Measurements from ENCODE around the gene TMEM167A.

The TMEM167A gene

DNA sequence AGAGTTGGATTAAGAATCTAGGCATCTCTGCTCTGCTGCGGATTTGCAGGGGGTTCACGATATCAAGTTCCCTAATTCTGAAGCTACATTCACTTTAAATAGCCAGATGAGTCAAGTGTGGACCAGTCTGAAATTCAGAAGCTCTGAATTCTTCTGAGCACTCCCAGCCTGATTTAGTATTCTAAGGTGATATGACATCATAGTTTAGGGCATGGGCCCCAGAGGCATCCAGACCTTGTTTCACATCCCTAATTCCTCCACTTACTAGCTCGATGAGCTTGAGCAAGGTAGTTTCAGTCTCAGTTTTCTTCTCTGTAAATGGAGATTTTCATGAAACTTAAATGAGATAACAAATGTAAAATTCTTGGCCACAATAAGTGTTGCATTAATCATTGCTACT, 65.2 kb downstream of the TMEM167A start:
- no peak for TF ChIP-seq FOXP2 (optimal IDR thresholded peaks at IDR 0.05; ENCODE audit: borderline replicate concordance, extremely low read depth, extremely low read length, insufficient read depth)
- TF ChIP-seq TAF1 (IDR thresholded peaks at IDR 0.05; ENCODE audit: borderline replicate concordance, insufficient read depth, low read length) = no peak
- no peak for TF ChIP-seq SIN3A (IDR thresholded peaks at IDR 0.05; ENCODE audit: borderline replicate concordance, insufficient read depth, low read length)
- no peak for TF ChIP-seq REST (IDR thresholded peaks at IDR 0.05; ENCODE audit: insufficient read depth in 1 of 2, low read depth in 2 of 2, low read length in 2 of 2)
- TF ChIP-seq POLR2AphosphoS5 (IDR thresholded peaks at IDR 0.05; ENCODE audit: low read depth, low read length) = no peak

DNA sequence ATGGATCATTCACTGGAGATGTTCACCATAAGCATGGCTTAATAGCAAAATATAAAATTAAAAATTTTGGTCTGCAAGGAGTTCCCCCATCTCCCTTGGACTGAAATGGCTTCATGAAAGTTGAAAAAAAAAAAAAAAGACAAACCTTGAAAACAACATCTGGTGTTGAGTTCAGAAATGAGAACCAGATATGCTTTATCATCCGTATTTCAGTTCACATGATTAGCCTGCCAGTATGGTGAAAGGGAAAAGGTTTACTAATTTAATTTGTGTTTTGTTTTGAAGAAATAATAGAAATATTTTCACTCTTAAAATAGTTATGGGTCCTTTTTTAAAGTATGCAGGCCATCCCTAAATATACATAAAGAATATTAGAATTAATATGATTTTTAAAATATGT, 67.8 kb downstream of the TMEM167A start:
- TF ChIP-seq POLR2AphosphoS5 (IDR thresholded peaks at IDR 0.05; ENCODE audit: low read depth, low read length) (no peak), REST (IDR thresholded peaks at IDR 0.05; ENCODE audit: insufficient read depth in 1 of 2, low read depth in 2 of 2, low read length in 2 of 2) (no peak), TAF1 (IDR thresholded peaks at IDR 0.05; ENCODE audit: borderline replicate concordance, insufficient read depth, low read length) (no peak), FOXP2 (optimal IDR thresholded peaks at IDR 0.05; ENCODE audit: borderline replicate concordance, extremely low read depth, extremely low read length, insufficient read depth) (no peak), SIN3A (IDR thresholded peaks at IDR 0.05; ENCODE audit: borderline replicate concordance, insufficient read depth, low read length) (no peak)

DNA sequence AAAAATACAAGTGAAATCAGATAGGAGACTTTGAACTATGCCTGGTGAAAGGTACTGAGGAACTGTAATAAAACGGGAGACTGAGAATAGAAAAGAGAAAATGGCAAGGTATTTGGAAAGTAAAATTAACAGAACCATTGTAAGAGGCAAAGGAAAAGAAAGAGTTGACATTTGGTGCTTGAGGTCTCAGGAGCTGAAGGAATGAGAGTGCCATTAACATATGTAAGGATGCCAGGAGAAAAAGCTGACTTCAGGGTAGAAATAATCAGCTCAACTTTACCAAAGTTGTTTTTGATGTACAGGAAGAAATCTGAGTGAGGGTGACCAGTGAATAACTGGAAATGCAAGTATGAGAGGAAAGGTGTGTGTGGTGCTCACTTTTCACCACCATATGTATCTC, 69.4 kb downstream of the TMEM167A start:
- TF ChIP-seq TAF1 (IDR thresholded peaks at IDR 0.05; ENCODE audit: borderline replicate concordance, insufficient read depth, low read length) = no peak
- TF ChIP-seq FOXP2 (optimal IDR thresholded peaks at IDR 0.05; ENCODE audit: borderline replicate concordance, extremely low read depth, extremely low read length, insufficient read depth) = no peak
- TF ChIP-seq REST (IDR thresholded peaks at IDR 0.05; ENCODE audit: insufficient read depth in 1 of 2, low read depth in 2 of 2, low read length in 2 of 2) = no peak
- no peak for TF ChIP-seq POLR2AphosphoS5 (IDR thresholded peaks at IDR 0.05; ENCODE audit: low read depth, low read length)
- TF ChIP-seq SIN3A (IDR thresholded peaks at IDR 0.05; ENCODE audit: borderline replicate concordance, insufficient read depth, low read length) = no peak

- no peak for TF ChIP-seq REST (IDR thresholded peaks at IDR 0.05; ENCODE audit: insufficient read depth in 1 of 2, low read depth in 2 of 2, low read length in 2 of 2)
- TF ChIP-seq SIN3A (IDR thresholded peaks at IDR 0.05; ENCODE audit: borderline replicate concordance, insufficient read depth, low read length) = no peak
- no peak for TF ChIP-seq FOXP2 (optimal IDR thresholded peaks at IDR 0.05; ENCODE audit: borderline replicate concordance, extremely low read depth, extremely low read length, insufficient read depth)
These were observed 70.4 kb downstream of the TMEM167A start for GRCh38 chr5:83006683-83007283.

- no peak for TF ChIP-seq REST (IDR thresholded peaks at IDR 0.05; ENCODE audit: insufficient read depth in 1 of 2, low read depth in 2 of 2, low read length in 2 of 2)
- no peak for TF ChIP-seq FOXP2 (optimal IDR thresholded peaks at IDR 0.05; ENCODE audit: borderline replicate concordance, extremely low read depth, extremely low read length, insufficient read depth)
- TF ChIP-seq POLR2AphosphoS5 (IDR thresholded peaks at IDR 0.05; ENCODE audit: low read depth, low read length) = no peak
- no peak for TF ChIP-seq SIN3A (IDR thresholded peaks at IDR 0.05; ENCODE audit: borderline replicate concordance, insufficient read depth, low read length)
- TF ChIP-seq TAF1 (IDR thresholded peaks at IDR 0.05; ENCODE audit: borderline replicate concordance, insufficient read depth, low read length) = no peak
These were observed 73.4 kb downstream of the TMEM167A start for GRCh38 chr5:83003791-83004190.
